Stimulated activated CD8-positive, alpha-beta memory T cell treated with anti-CD3 and anti-CD28 coated beads, Interleukin-4, amount 100 ng/mL, for 24 hours (primary cell): ENCODE data around the gene MCTP1.

ENCODE experiments used
- DNase-seq: peaks from one replicate; pipeline ENCODE4 v3.0.0-alpha.2; 2020; ENCODE audit warnings: low read depth

MCTP1 gene

GRCh38 chr5:94811331-94811730, 473.6 kb downstream of the MCTP1 start:
- DNase-seq: no peak

- DNase-seq: no peak
These were observed 474.0 kb downstream of the MCTP1 start for GRCh38 chr5:94810877-94811276.

- DNase-seq: no peak
These were observed 474.6 kb downstream of the MCTP1 start for GRCh38 chr5:94810281-94810680.

- no peak for DNase-seq
These were observed 476.4 kb downstream of the MCTP1 start for GRCh38 chr5:94808497-94808896.

GRCh38 chr5:94807985-94808384, 476.9 kb downstream of the MCTP1 start:
- DNase-seq: no peak

- no peak for DNase-seq
These were observed 482.4 kb downstream of the MCTP1 start for GRCh38 chr5:94802450-94802849.

- DNase-seq: no peak
These were observed 488.3 kb downstream of the MCTP1 start for GRCh38 chr5:94796586-94796985.

GRCh38 chr5:94793816-94794198, 491.1 kb downstream of the MCTP1 start:
- no peak for DNase-seq

- no peak for DNase-seq
These were observed 491.6 kb downstream of the MCTP1 start for GRCh38 chr5:94793113-94793815.

GRCh38 chr5:94791829-94792228, 493.1 kb downstream of the MCTP1 start:
- no peak for DNase-seq

- no peak for DNase-seq
These were observed 496.4 kb downstream of the MCTP1 start for GRCh38 chr5:94788527-94788926.

- no peak for DNase-seq
These were observed 500.1 kb downstream of the MCTP1 start for GRCh38 chr5:94784536-94785505.

- no peak for DNase-seq
These were observed 502.5 kb downstream of the MCTP1 start for GRCh38 chr5:94782383-94782782.

- no peak for DNase-seq
These were observed 505.2 kb downstream of the MCTP1 start for GRCh38 chr5:94779684-94780083.

GRCh38 chr5:94778732-94779131, 506.2 kb downstream of the MCTP1 start:
- DNase-seq: no peak

GRCh38 chr5:94778299-94778698, 506.6 kb downstream of the MCTP1 start:
- no peak for DNase-seq

GRCh38 chr5:94777056-94777880, 507.6 kb downstream of the MCTP1 start:
- DNase-seq: no peak

- DNase-seq: no peak
These were observed 508.7 kb downstream of the MCTP1 start for GRCh38 chr5:94776167-94776566.

GRCh38 chr5:94775088-94775487, 509.8 kb downstream of the MCTP1 start:
- DNase-seq: no peak

GRCh38 chr5:94771742-94772141, 513.2 kb downstream of the MCTP1 start:
- DNase-seq: no peak

- DNase-seq: no peak
These were observed 514.9 kb downstream of the MCTP1 start for GRCh38 chr5:94769996-94770395.

GRCh38 chr5:94761786-94762185, 523.1 kb downstream of the MCTP1 start:
- DNase-seq: no peak
